ENCODE results near the gene CYTH3.
"Not testable (repeated sequence)": the region's sequence is repeated elsewhere in the genome, so short reads cannot be mapped to it uniquely, and the experiment has no call there.

The CYTH3 gene

GRCh38 chr7:6164491-6164890 is 107.9 kb downstream of the CYTH3 start:
- DNase-seq = no peak

GRCh38 chr7:6164010-6164409 is 108.4 kb downstream of the CYTH3 start:
- DNase-seq = no peak

- DNase-seq = no peak
Observed at GRCh38 chr7:6163402-6163801, 109.0 kb downstream of the CYTH3 start.

- DNase-seq = no peak
Observed at GRCh38 chr7:6162650-6163366, 109.6 kb downstream of the CYTH3 start.

GRCh38 chr7:6162331-6162620 is 110.1 kb downstream of the CYTH3 start:
- DNase-seq = no peak

GRCh38 chr7:6161463-6162330 is 110.7 kb downstream of the CYTH3 start:
- no peak for DNase-seq

GRCh38 chr7:6160191-6160623 is 112.2 kb downstream of the CYTH3 start:
- DNase-seq = no peak

- DNase-seq = no peak
Observed at GRCh38 chr7:6159524-6160031, 112.8 kb downstream of the CYTH3 start.

GRCh38 chr7:6159097-6159483 is 113.3 kb downstream of the CYTH3 start:
- DNase-seq = no peak

GRCh38 chr7:6158424-6159096 is 113.9 kb downstream of the CYTH3 start:
- DNase-seq = no peak

- DNase-seq = no peak
Observed at GRCh38 chr7:6157685-6158423, 114.6 kb downstream of the CYTH3 start.

GRCh38 chr7:6156734-6157133 is 115.7 kb downstream of the CYTH3 start:
- no peak for DNase-seq

- no peak for DNase-seq
Observed at GRCh38 chr7:6155596-6155995, 116.8 kb downstream of the CYTH3 start.

- DNase-seq = no peak
Observed at GRCh38 chr7:6154542-6155404, 117.7 kb downstream of the CYTH3 start.

- DNase-seq = no peak
Observed at GRCh38 chr7:6153646-6154541, 118.5 kb downstream of the CYTH3 start.

- DNase-seq = no peak
Observed at GRCh38 chr7:6151994-6152735, 120.3 kb downstream of the CYTH3 start.

GRCh38 chr7:6151527-6151926 is 120.9 kb downstream of the CYTH3 start:
- not testable (repeated sequence) for DNase-seq

GRCh38 chr7:6149996-6150395 is 122.4 kb downstream of the CYTH3 start:
- no peak for DNase-seq

- no peak for DNase-seq
Observed at GRCh38 chr7:6148724-6149360, 123.6 kb downstream of the CYTH3 start.

GRCh38 chr7:6147627-6148026 is 124.8 kb downstream of the CYTH3 start:
- DNase-seq = no peak
